Ascending aorta (tissue), 2 donors: ENCODE results near the gene SAPCD2. TPM values are rescaled to one million over a fixed set of nuclear protein-coding genes. Genes with fewer than 3 reads are reported as not detected.

ENCODE experiments used
- DNase-seq, 2 donors: peaks; one replicate each; pipeline ENCODE4 v3.0.0-alpha.2; 2019; ENCODE audit warnings: low spot score in 2 of 2
- H3K27ac ChIP-seq, 2 donors: fragments of 200-600 bp; sonication (generic); one replicate each; pipeline ENCODE4 v1.5.1; 2016 to 2017; ENCODE audit warnings: mild to moderate bottlenecking in 1 of 2
- H3K27me3 ChIP-seq: fragments of 200-600 bp; sonication (generic); one replicate; pipeline ENCODE4 v1.5.1; 2017
- H3K36me3 ChIP-seq, 2 donors: fragments of 200-600 bp; sonication (generic); one replicate each; pipeline ENCODE4 v1.5.1; 2016
- H3K4me1 ChIP-seq, 2 donors: fragments of 200-600 bp; sonication (generic); one replicate each; pipeline ENCODE4 v1.5.1; 2016 to 2017; ENCODE audit warnings: mild to moderate bottlenecking in 1 of 2
- H3K4me3 ChIP-seq, 2 donors: fragments of 200-600 bp; sonication (generic); one replicate each; pipeline ENCODE4 v1.5.1; 2016 to 2017; ENCODE audit warnings: mild to moderate bottlenecking in 1 of 2
- H3K9me3 ChIP-seq, 2 donors: fragments of 200-600 bp; sonication (generic); one replicate each; pipeline ENCODE4 v1.5.1; 2016
- CTCF ChIP-seq, 3 experiments: fragments of 200-600 bp in 2 of 3; fragments of 450-650 bp in 1 of 3; sonication (generic) in 2 of 3; IDR thresholded peaks; one replicate each; pipeline ENCODE4 v1.5.1; 2016 to 2019; ENCODE audit warnings: antibody characterized with exemption in 3 of 3, mild to moderate bottlenecking in 1 of 3, moderate library complexity in 1 of 3
- intact Hi-C: fragments of 100-400 bp; cut with DNase I; formaldehyde crosslinking; loops from one replicate; pipeline ENCODE4 v1.15.1; 2023
- total RNA-seq: library from RNA; depleted of rRNA; stranded (reverse); fragments of >200 nt; gene quantifications from one replicate; pipeline ENCODE4 v1.1.0, GENCODE V29; 2016

Gene SAPCD2
- total RNA-seq, 1 donor from 2014 or later: 8.7 TPM

- no peaks in the 10 kb centered on the region for H3K36me3 ChIP-seq
- intact Hi-C loops: no loop called here
- H3K9me3 ChIP-seq: no peaks in the 10 kb centered on the region
- no peak for DNase-seq
- H3K4me1 ChIP-seq: peaks cover 0 to 6% of the 10 kb centered on the region in 2 donors
- peaks cover 15% of the 10 kb centered on the region for H3K27me3 ChIP-seq
- no peak for TF ChIP-seq CTCF (IDR thresholded peaks at IDR 0.05)
- peak overlapping the region in 1 of 2 donors; percentile 63 for H3K4me3 ChIP-seq
- no peak overlapping the region for H3K27ac ChIP-seq
These were observed 757 bp downstream of the SAPCD2 start for GRCh38 chr9:137069508-137070091.

GRCh38 chr9:137068539-137069507 is 1.5 kb downstream of the SAPCD2 start:
- no peak for TF ChIP-seq CTCF (IDR thresholded peaks at IDR 0.05)
- peaks cover 0 to 10% of the 10 kb centered on the region in 2 donors for H3K4me1 ChIP-seq
- no peak for DNase-seq
- no peaks in the 10 kb centered on the region for H3K36me3 ChIP-seq
- H3K27me3 ChIP-seq: peaks cover 15% of the 10 kb centered on the region
- peak overlapping the region in 1 of 2 donors; percentile 63 for H3K4me3 ChIP-seq
- intact Hi-C loops: no loop called here
- no peaks in the 10 kb centered on the region for H3K9me3 ChIP-seq
- H3K27ac ChIP-seq: no peak overlapping the region

GRCh38 chr9:137067860-137068538 is 2.4 kb downstream of the SAPCD2 start:
- Histone ChIP-seq H3K4me1 (peaks cover 0 to 10% of the 10 kb centered on the region in 2 donors), H3K27ac (no peak overlapping the region), H3K36me3 (no peaks in the 10 kb centered on the region), H3K9me3 (no peaks in the 10 kb centered on the region), H3K27me3 (peaks cover 15% of the 10 kb centered on the region), H3K4me3 (no peak overlapping the region)
- TF ChIP-seq CTCF (IDR thresholded peaks at IDR 0.05): peak; percentile 73 to 80 (median 74)
- DNase-seq: peak in 1 of 2 donors; percentile 84
- intact Hi-C loops: no loop called here

- H3K27ac ChIP-seq: no peak overlapping the region
These were observed 4.1 kb downstream of the SAPCD2 start for GRCh38 chr9:137066096-137066861.

More at GRCh38 chr9:137066096-137066861, 4.1 kb downstream of the SAPCD2 start:
- Histone ChIP-seq H3K27me3 (peaks cover 15% of the 10 kb centered on the region), H3K4me1 (peaks cover 0 to 10% of the 10 kb centered on the region in 2 donors), H3K36me3 (no peaks in the 10 kb centered on the region), H3K4me3 (no peak overlapping the region), H3K9me3 (no peaks in the 10 kb centered on the region)
- intact Hi-C loops: no loop called here
- DNase-seq: no peak
- no peak for TF ChIP-seq CTCF (IDR thresholded peaks at IDR 0.05)
